HEK293 (cell line): ENCODE results near the gene SMAD7.

Source experiments
- ZFP37 ChIP-seq: fragments of 450-650 bp; formaldehyde crosslinking; IDR thresholded peaks from 2 replicates; pipeline ENCODE4 v1.5.1; 2016; ENCODE audit warnings: missing biosample characterization, missing genetic modification characterization
- ZNF112 ChIP-seq: fragments of 450-650 bp; formaldehyde crosslinking; IDR thresholded peaks from 2 replicates; pipeline ENCODE4 v1.5.0; 2017; ENCODE audit warnings: missing biosample characterization, missing genetic modification characterization
- TF ChIP-seq, protein P1 (sequence below): fragments of 450-650 bp; formaldehyde crosslinking; IDR thresholded peaks from 2 replicates; pipeline ENCODE4 v1.5.1; 2016; ENCODE audit warnings: missing biosample characterization, missing genetic modification characterization
- TF ChIP-seq, protein P2 (sequence below): fragments of 450-650 bp; formaldehyde crosslinking; IDR thresholded peaks from 2 replicates; pipeline ENCODE4 v1.5.1; 2017; ENCODE audit warnings: missing biosample characterization, missing genetic modification characterization

DNA sequence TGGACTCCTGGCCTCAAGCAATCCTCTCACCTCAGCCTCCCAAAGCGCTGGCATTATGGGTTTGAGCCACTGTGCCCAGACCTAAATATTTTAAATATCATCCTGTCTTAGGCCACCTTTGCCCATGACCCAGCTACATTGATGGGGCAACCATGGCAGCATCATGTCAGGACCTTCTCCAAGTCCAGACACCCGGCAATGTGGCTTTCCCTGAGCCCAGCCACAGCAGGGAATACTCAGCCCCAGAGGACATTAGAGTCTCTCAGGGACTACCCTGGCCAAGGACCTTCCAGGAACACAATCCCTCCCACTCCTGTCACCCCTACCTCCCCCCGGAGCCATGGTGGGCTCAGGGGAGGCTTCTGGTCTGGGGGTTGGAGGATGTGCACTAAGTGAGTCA, 72.8 kb downstream of the SMAD7 start:
- TF ChIP-seq, protein P1, sequence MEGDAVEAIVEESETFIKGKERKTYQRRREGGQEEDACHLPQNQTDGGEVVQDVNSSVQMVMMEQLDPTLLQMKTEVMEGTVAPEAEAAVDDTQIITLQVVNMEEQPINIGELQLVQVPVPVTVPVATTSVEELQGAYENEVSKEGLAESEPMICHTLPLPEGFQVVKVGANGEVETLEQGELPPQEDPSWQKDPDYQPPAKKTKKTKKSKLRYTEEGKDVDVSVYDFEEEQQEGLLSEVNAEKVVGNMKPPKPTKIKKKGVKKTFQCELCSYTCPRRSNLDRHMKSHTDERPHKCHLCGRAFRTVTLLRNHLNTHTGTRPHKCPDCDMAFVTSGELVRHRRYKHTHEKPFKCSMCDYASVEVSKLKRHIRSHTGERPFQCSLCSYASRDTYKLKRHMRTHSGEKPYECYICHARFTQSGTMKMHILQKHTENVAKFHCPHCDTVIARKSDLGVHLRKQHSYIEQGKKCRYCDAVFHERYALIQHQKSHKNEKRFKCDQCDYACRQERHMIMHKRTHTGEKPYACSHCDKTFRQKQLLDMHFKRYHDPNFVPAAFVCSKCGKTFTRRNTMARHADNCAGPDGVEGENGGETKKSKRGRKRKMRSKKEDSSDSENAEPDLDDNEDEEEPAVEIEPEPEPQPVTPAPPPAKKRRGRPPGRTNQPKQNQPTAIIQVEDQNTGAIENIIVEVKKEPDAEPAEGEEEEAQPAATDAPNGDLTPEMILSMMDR = no peak
- TF ChIP-seq, protein P2, sequence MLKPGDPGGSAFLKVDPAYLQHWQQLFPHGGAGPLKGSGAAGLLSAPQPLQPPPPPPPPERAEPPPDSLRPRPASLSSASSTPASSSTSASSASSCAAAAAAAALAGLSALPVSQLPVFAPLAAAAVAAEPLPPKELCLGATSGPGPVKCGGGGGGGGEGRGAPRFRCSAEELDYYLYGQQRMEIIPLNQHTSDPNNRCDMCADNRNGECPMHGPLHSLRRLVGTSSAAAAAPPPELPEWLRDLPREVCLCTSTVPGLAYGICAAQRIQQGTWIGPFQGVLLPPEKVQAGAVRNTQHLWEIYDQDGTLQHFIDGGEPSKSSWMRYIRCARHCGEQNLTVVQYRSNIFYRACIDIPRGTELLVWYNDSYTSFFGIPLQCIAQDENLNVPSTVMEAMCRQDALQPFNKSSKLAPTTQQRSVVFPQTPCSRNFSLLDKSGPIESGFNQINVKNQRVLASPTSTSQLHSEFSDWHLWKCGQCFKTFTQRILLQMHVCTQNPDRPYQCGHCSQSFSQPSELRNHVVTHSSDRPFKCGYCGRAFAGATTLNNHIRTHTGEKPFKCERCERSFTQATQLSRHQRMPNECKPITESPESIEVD = no peak
- TF ChIP-seq ZFP37 (tag by site-specific recombination) (no peak), ZNF112 (tag by site-specific recombination) (no peak)
